Measurements from ENCODE around the gene LRRC45. TPM values are rescaled to one million over a fixed set of nuclear protein-coding genes. Genes with fewer than 3 reads are reported as not detected.

LRRC45 gene
- total and polyA plus RNA-seq, 2 of the 4 experiments (the other 2 are of a cell fraction) = 7.2 to 10.2 TPM

GRCh38 chr17:82072827-82073226 is 49.7 kb downstream of the LRRC45 start:
- Histone ChIP-seq H3K79me1 (ENCODE audit: low read depth in 1 of 2, low read length in 2 of 2) (no peaks in the 10 kb centered on the region), H4K8ac (ENCODE audit: low read depth in 2 of 2, low read length in 2 of 2) (no peak overlapping the region), H2BK120ac (ENCODE audit: low read depth, low read length) (no peak overlapping the region), H2BK15ac (ENCODE audit: low read depth, low read length) (no peak overlapping the region), H3K36me3 (ENCODE audit: control insufficient read depth, insufficient read depth, low read length) (no peaks in the 10 kb centered on the region), H3K27me3 (ENCODE audit: control insufficient read depth, insufficient read depth, low read length) (no peaks in the 10 kb centered on the region), H3K18ac (ENCODE audit: low read depth, low read length) (no peak overlapping the region), H3K4ac (ENCODE audit: low read depth, low read length) (no peak overlapping the region), H4K20me1 (ENCODE audit: insufficient read depth, low read length) (no peaks in the 10 kb centered on the region), H3K9me1 (ENCODE audit: insufficient read depth, low read length) (no peaks in the 10 kb centered on the region), H3K14ac (replicated peaks; ENCODE audit: low read depth, low read length) (no peak overlapping the region), H3K4me3 (ENCODE audit: insufficient read depth, low read depth, low read length) (no peak overlapping the region), H4K5ac (ENCODE audit: low read depth, low read length) (no peak overlapping the region), H3K27ac (ENCODE audit: insufficient read depth, low read length) (no peak overlapping the region), H3K9ac (ENCODE audit: low read depth, low read length) (no peak overlapping the region), H2BK20ac (ENCODE audit: low read depth, low read length) (no peak overlapping the region), H4K91ac (ENCODE audit: insufficient read depth, low read depth, low read length) (no peak overlapping the region), H2AK9ac (replicated peaks; ENCODE audit: low read depth, low read length, poor library complexity) (no peak overlapping the region), H2AFZ (replicated peaks; ENCODE audit: low read length, poor library complexity) (no peak overlapping the region), H3K4me1 (ENCODE audit: control insufficient read depth, insufficient read depth, low read length) (no peaks in the 10 kb centered on the region), H3K9me3 (ENCODE audit: control insufficient read depth, insufficient read depth, low read length) (no peaks in the 10 kb centered on the region), H3K4me2 (ENCODE audit: low read depth, low read length) (no peak overlapping the region), H3K56ac (ENCODE audit: extremely low read depth, insufficient read depth, low read length) (no peak overlapping the region), H2BK5ac (ENCODE audit: low read depth, low read length, poor library complexity, severe bottlenecking) (no peak overlapping the region), H2AK5ac (ENCODE audit: low read depth, low read length) (no peak overlapping the region), H3K23ac (ENCODE audit: low read depth, low read length) (no peak overlapping the region)
- POLR2A ChIA-PET (ENCODE audit: unreplicated experiment) = no interaction called here
- TF ChIP-seq MAFK (IDR thresholded peaks at IDR 0.05; ENCODE audit: low read depth, low read length) (no peak), CHD1 (IDR thresholded peaks at IDR 0.05; ENCODE audit: low read depth, low read length) (no peak), RAD21 (IDR thresholded peaks at IDR 0.05; ENCODE audit: low read length) (no peak), MXI1 (IDR thresholded peaks at IDR 0.05; ENCODE audit: borderline replicate concordance, low read depth, low read length) (no peak), POLR2A (IDR thresholded peaks at IDR 0.05; ENCODE audit: low read depth, low read length) (no peak), CEBPB (IDR thresholded peaks at IDR 0.05; ENCODE audit: low read depth, low read length) (no peak), NFE2L2 (IDR thresholded peaks at IDR 0.05; ENCODE audit: low read depth, low read length) (no peak), SMC3 (IDR thresholded peaks at IDR 0.05; ENCODE audit: low read depth, low read length) (no peak), MAZ (IDR thresholded peaks at IDR 0.05; ENCODE audit: borderline replicate concordance, low read depth, low read length) (no peak), BHLHE40 (IDR thresholded peaks at IDR 0.05; ENCODE audit: low read depth, low read length) (no peak)
- TF ChIP-seq, protein P1, sequence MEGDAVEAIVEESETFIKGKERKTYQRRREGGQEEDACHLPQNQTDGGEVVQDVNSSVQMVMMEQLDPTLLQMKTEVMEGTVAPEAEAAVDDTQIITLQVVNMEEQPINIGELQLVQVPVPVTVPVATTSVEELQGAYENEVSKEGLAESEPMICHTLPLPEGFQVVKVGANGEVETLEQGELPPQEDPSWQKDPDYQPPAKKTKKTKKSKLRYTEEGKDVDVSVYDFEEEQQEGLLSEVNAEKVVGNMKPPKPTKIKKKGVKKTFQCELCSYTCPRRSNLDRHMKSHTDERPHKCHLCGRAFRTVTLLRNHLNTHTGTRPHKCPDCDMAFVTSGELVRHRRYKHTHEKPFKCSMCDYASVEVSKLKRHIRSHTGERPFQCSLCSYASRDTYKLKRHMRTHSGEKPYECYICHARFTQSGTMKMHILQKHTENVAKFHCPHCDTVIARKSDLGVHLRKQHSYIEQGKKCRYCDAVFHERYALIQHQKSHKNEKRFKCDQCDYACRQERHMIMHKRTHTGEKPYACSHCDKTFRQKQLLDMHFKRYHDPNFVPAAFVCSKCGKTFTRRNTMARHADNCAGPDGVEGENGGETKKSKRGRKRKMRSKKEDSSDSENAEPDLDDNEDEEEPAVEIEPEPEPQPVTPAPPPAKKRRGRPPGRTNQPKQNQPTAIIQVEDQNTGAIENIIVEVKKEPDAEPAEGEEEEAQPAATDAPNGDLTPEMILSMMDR (conservative IDR thresholded peaks at IDR 0.05; ENCODE audit: low read depth, low read length) = no peak
- dilution Hi-C loops (cut with HindIII; ENCODE audit: low sequenced_read_pairs, unreplicated experiment) = no loop called here
- CTCF ChIA-PET = no interaction called here
- BruUV-seq (replicated peaks) = no TSS peak
- DNase-seq (no peak), ATAC-seq (ENCODE audit: low read depth) (no peak)
- no CpG with 5 or more reads among the region's 6 CpGs for WGBS, 2 experiments (ENCODE audit: extremely low coverage in 2 of 2, insufficient read length in 1 of 2)
- intact Hi-C loops (cut with micrococcal nuclease) = no loop called here
- in situ Hi-C loops (cut with MboI; ENCODE audit: low sequenced_read_pairs) = no loop called here

All from IMR-90 (cell line).